ENCODE results near the gene WDR36. TPM values are rescaled to one million over a fixed set of nuclear protein-coding genes. Genes with fewer than 3 reads are reported as not detected.

WDR36 gene
- total and polyA plus RNA-seq, 2 donors: 11.8 to 30.1 TPM

- H3K4me1 ChIP-seq (ENCODE audit: control insufficient read depth in 2 of 2, insufficient read depth in 2 of 2, low read length in 2 of 2): no peaks in the 10 kb centered on the region
- no peak overlapping the region for H3K4me3 ChIP-seq (ENCODE audit: low read length in 2 of 2)
- H3K9me3 ChIP-seq (ENCODE audit: control insufficient read depth in 2 of 2, insufficient read depth in 1 of 2, low read length in 1 of 2): no peaks in the 10 kb centered on the region
- no peak for DNase-seq (ENCODE audit: low read depth in 6 of 9, low spot score in 9 of 9)
- H3K27me3 ChIP-seq (ENCODE audit: control insufficient read depth in 2 of 2, insufficient read depth in 1 of 2, low read length in 1 of 2): no peaks in the 10 kb centered on the region
- peaks cover 8 to 50% of the 10 kb centered on the region in 2 donors for H3K36me3 ChIP-seq (ENCODE audit: control insufficient read depth in 2 of 2, insufficient read depth in 2 of 2, low read length in 1 of 2)
- 94% methylated on average over 1 of the region's 1 CpG for WGBS
- H3K27ac ChIP-seq (ENCODE audit: low read depth in 1 of 2, low read length in 1 of 2): no peak overlapping the region
Measured at GRCh38 chr5:111116550-111116949, 24.4 kb downstream of the WDR36 start.

- peaks cover 11 to 50% of the 10 kb centered on the region in 2 donors for H3K36me3 ChIP-seq (ENCODE audit: control insufficient read depth in 2 of 2, insufficient read depth in 2 of 2, low read length in 1 of 2)
- H3K27me3 ChIP-seq (ENCODE audit: control insufficient read depth in 2 of 2, insufficient read depth in 1 of 2, low read length in 1 of 2): no peaks in the 10 kb centered on the region
- H3K4me3 ChIP-seq (ENCODE audit: low read length in 2 of 2): no peak overlapping the region
- no peaks in the 10 kb centered on the region for H3K9me3 ChIP-seq (ENCODE audit: control insufficient read depth in 2 of 2, insufficient read depth in 1 of 2, low read length in 1 of 2)
- no peak for DNase-seq (ENCODE audit: low read depth in 6 of 9, low spot score in 9 of 9)
- H3K4me1 ChIP-seq (ENCODE audit: control insufficient read depth in 2 of 2, insufficient read depth in 2 of 2, low read length in 2 of 2): no peaks in the 10 kb centered on the region
- H3K27ac ChIP-seq (ENCODE audit: low read depth in 1 of 2, low read length in 1 of 2): no peak overlapping the region
- 100% methylated on average over 1 of the region's 1 CpG for WGBS
Measured at GRCh38 chr5:111117136-111117535, 25.0 kb downstream of the WDR36 start.

GRCh38 chr5:111119221-111119620, 27.1 kb downstream of the WDR36 start:
- H3K36me3 ChIP-seq (ENCODE audit: control insufficient read depth in 2 of 2, insufficient read depth in 2 of 2, low read length in 1 of 2): peaks cover 11 to 44% of the 10 kb centered on the region in 2 donors
- no peaks in the 10 kb centered on the region for H3K9me3 ChIP-seq (ENCODE audit: control insufficient read depth in 2 of 2, insufficient read depth in 1 of 2, low read length in 1 of 2)
- H3K27ac ChIP-seq (ENCODE audit: low read depth in 1 of 2, low read length in 1 of 2): no peak overlapping the region
- no peak overlapping the region for H3K4me3 ChIP-seq (ENCODE audit: low read length in 2 of 2)
- WGBS: 73% methylated on average over 2 of the region's 2 CpGs
- no peaks in the 10 kb centered on the region for H3K4me1 ChIP-seq (ENCODE audit: control insufficient read depth in 2 of 2, insufficient read depth in 2 of 2, low read length in 2 of 2)
- H3K27me3 ChIP-seq (ENCODE audit: control insufficient read depth in 2 of 2, insufficient read depth in 1 of 2, low read length in 1 of 2): no peaks in the 10 kb centered on the region
- DNase-seq (ENCODE audit: low read depth in 6 of 9, low spot score in 9 of 9): no peak

- no peaks in the 10 kb centered on the region for H3K4me1 ChIP-seq (ENCODE audit: control insufficient read depth in 2 of 2, insufficient read depth in 2 of 2, low read length in 2 of 2)
- no peaks in the 10 kb centered on the region for H3K27me3 ChIP-seq (ENCODE audit: control insufficient read depth in 2 of 2, insufficient read depth in 1 of 2, low read length in 1 of 2)
- no peak for DNase-seq (ENCODE audit: low read depth in 6 of 9, low spot score in 9 of 9)
- H3K36me3 ChIP-seq (ENCODE audit: control insufficient read depth in 2 of 2, insufficient read depth in 2 of 2, low read length in 1 of 2): peaks cover 11 to 40% of the 10 kb centered on the region in 2 donors
- no peak overlapping the region for H3K4me3 ChIP-seq (ENCODE audit: low read length in 2 of 2)
- H3K27ac ChIP-seq (ENCODE audit: low read depth in 1 of 2, low read length in 1 of 2): no peak overlapping the region
- H3K9me3 ChIP-seq (ENCODE audit: control insufficient read depth in 2 of 2, insufficient read depth in 1 of 2, low read length in 1 of 2): no peaks in the 10 kb centered on the region
- WGBS: 98% methylated on average over 2 of the region's 2 CpGs
Measured at GRCh38 chr5:111119856-111120255, 27.7 kb downstream of the WDR36 start.

GRCh38 chr5:111120911-111121310, 28.8 kb downstream of the WDR36 start:
- no peaks in the 10 kb centered on the region for H3K4me1 ChIP-seq (ENCODE audit: control insufficient read depth in 2 of 2, insufficient read depth in 2 of 2, low read length in 2 of 2)
- 98% methylated on average over 2 of the region's 2 CpGs for WGBS
- no peak overlapping the region for H3K27ac ChIP-seq (ENCODE audit: low read depth in 1 of 2, low read length in 1 of 2)
- H3K27me3 ChIP-seq (ENCODE audit: control insufficient read depth in 2 of 2, insufficient read depth in 1 of 2, low read length in 1 of 2): no peaks in the 10 kb centered on the region
- H3K4me3 ChIP-seq (ENCODE audit: low read length in 2 of 2): no peak overlapping the region
- no peak for DNase-seq (ENCODE audit: low read depth in 6 of 9, low spot score in 9 of 9)
- H3K9me3 ChIP-seq (ENCODE audit: control insufficient read depth in 2 of 2, insufficient read depth in 1 of 2, low read length in 1 of 2): no peaks in the 10 kb centered on the region
- peaks cover 15 to 43% of the 10 kb centered on the region in 2 donors for H3K36me3 ChIP-seq (ENCODE audit: control insufficient read depth in 2 of 2, insufficient read depth in 2 of 2, low read length in 1 of 2)

- Histone ChIP-seq H3K9me3 (ENCODE audit: control insufficient read depth in 2 of 2, insufficient read depth in 1 of 2, low read length in 1 of 2) (no peaks in the 10 kb centered on the region), H3K4me1 (ENCODE audit: control insufficient read depth in 2 of 2, insufficient read depth in 2 of 2, low read length in 2 of 2) (no peaks in the 10 kb centered on the region), H3K27ac (ENCODE audit: low read depth in 1 of 2, low read length in 1 of 2) (no peak overlapping the region), H3K36me3 (ENCODE audit: control insufficient read depth in 2 of 2, insufficient read depth in 2 of 2, low read length in 1 of 2) (peaks cover 15 to 41% of the 10 kb centered on the region in 2 donors), H3K4me3 (ENCODE audit: low read length in 2 of 2) (no peak overlapping the region), H3K27me3 (ENCODE audit: control insufficient read depth in 2 of 2, insufficient read depth in 1 of 2, low read length in 1 of 2) (no peaks in the 10 kb centered on the region)
- DNase-seq (ENCODE audit: low read depth in 6 of 9, low spot score in 9 of 9): no peak
Measured at GRCh38 chr5:111121926-111122325, 29.8 kb downstream of the WDR36 start.

GRCh38 chr5:111122398-111122797, 30.2 kb downstream of the WDR36 start:
- no peaks in the 10 kb centered on the region for H3K27me3 ChIP-seq (ENCODE audit: control insufficient read depth in 2 of 2, insufficient read depth in 1 of 2, low read length in 1 of 2)
- DNase-seq (ENCODE audit: low read depth in 6 of 9, low spot score in 9 of 9): no peak
- H3K36me3 ChIP-seq (ENCODE audit: control insufficient read depth in 2 of 2, insufficient read depth in 2 of 2, low read length in 1 of 2): peaks cover 11 to 44% of the 10 kb centered on the region in 2 donors
- WGBS: 49% methylated on average over 2 of the region's 2 CpGs
- no peak overlapping the region for H3K4me3 ChIP-seq (ENCODE audit: low read length in 2 of 2)
- no peak overlapping the region for H3K27ac ChIP-seq (ENCODE audit: low read depth in 1 of 2, low read length in 1 of 2)
- H3K9me3 ChIP-seq (ENCODE audit: control insufficient read depth in 2 of 2, insufficient read depth in 1 of 2, low read length in 1 of 2): no peaks in the 10 kb centered on the region
- no peaks in the 10 kb centered on the region for H3K4me1 ChIP-seq (ENCODE audit: control insufficient read depth in 2 of 2, insufficient read depth in 2 of 2, low read length in 2 of 2)

GRCh38 chr5:111124793-111125192, 32.6 kb downstream of the WDR36 start:
- Histone ChIP-seq H3K27me3 (ENCODE audit: control insufficient read depth in 2 of 2, insufficient read depth in 1 of 2, low read length in 1 of 2) (no peaks in the 10 kb centered on the region), H3K4me1 (ENCODE audit: control insufficient read depth in 2 of 2, insufficient read depth in 2 of 2, low read length in 2 of 2) (no peaks in the 10 kb centered on the region), H3K27ac (ENCODE audit: low read depth in 1 of 2, low read length in 1 of 2) (no peak overlapping the region), H3K4me3 (ENCODE audit: low read length in 2 of 2) (no peak overlapping the region), H3K36me3 (ENCODE audit: control insufficient read depth in 2 of 2, insufficient read depth in 2 of 2, low read length in 1 of 2) (peaks cover 10 to 35% of the 10 kb centered on the region in 2 donors), H3K9me3 (ENCODE audit: control insufficient read depth in 2 of 2, insufficient read depth in 1 of 2, low read length in 1 of 2) (no peaks in the 10 kb centered on the region)
- no peak for DNase-seq (ENCODE audit: low read depth in 6 of 9, low spot score in 9 of 9)
- 95% methylated on average over 1 of the region's 1 CpG for WGBS

GRCh38 chr5:111126896-111127295, 34.7 kb downstream of the WDR36 start:
- Histone ChIP-seq H3K27me3 (ENCODE audit: control insufficient read depth in 2 of 2, insufficient read depth in 1 of 2, low read length in 1 of 2) (no peaks in the 10 kb centered on the region), H3K36me3 (ENCODE audit: control insufficient read depth in 2 of 2, insufficient read depth in 2 of 2, low read length in 1 of 2) (peaks cover 4 to 22% of the 10 kb centered on the region in 2 donors), H3K27ac (ENCODE audit: low read depth in 1 of 2, low read length in 1 of 2) (no peak overlapping the region), H3K9me3 (ENCODE audit: control insufficient read depth in 2 of 2, insufficient read depth in 1 of 2, low read length in 1 of 2) (no peaks in the 10 kb centered on the region), H3K4me3 (ENCODE audit: low read length in 2 of 2) (no peak overlapping the region), H3K4me1 (ENCODE audit: control insufficient read depth in 2 of 2, insufficient read depth in 2 of 2, low read length in 2 of 2) (no peaks in the 10 kb centered on the region)
- no peak for DNase-seq (ENCODE audit: low read depth in 6 of 9, low spot score in 9 of 9)
- 97% methylated on average over 3 of the region's 3 CpGs for WGBS

Measured in thymus (tissue), 11 donors.